H9 (cell line): ENCODE measurements around the gene PFN1. TPM values are rescaled to one million over a fixed set of nuclear protein-coding genes. Genes with fewer than 3 reads are reported as not detected.
"Not testable (repeated sequence)": the region's sequence is repeated elsewhere in the genome, so short reads cannot be mapped to it uniquely, and the experiment has no call there.

Experiments
- DNase-seq: peaks from one replicate; pipeline ENCODE4 v3.0.0-alpha.2; 2017
- H2AFZ ChIP-seq: one replicate; pipeline ENCODE4 v1.6.1; 2013; ENCODE audit warnings: mild to moderate bottlenecking, low read length, control low read depth, moderate library complexity
- H2AK5ac ChIP-seq: 2 replicates; pipeline ENCODE4 v1.6.1; 2013; ENCODE audit warnings: low read length, control low read depth, mixed read lengths; ENCODE audit not compliant: insufficient read length
- H2BK120ac ChIP-seq: one replicate; pipeline ENCODE4 v1.6.1; 2013; ENCODE audit warnings: low read depth, mild to moderate bottlenecking, low read length, control low read depth, inconsistent platforms; ENCODE audit not compliant: poor library complexity, severe bottlenecking
- H2BK12ac ChIP-seq: 2 replicates; pipeline ENCODE4 v1.6.1; 2013; ENCODE audit warnings: low read length, control low read depth, mixed read lengths, low read depth; ENCODE audit not compliant: insufficient read length
- H2BK15ac ChIP-seq: 2 replicates; pipeline ENCODE4 v1.6.1; 2013; ENCODE audit warnings: low read depth, low read length, control low read depth
- H2BK20ac ChIP-seq: one replicate; pipeline ENCODE4 v1.6.1; 2013; ENCODE audit warnings: low read depth, mild to moderate bottlenecking, low read length, control low read depth, inconsistent platforms; ENCODE audit not compliant: poor library complexity, severe bottlenecking
- H2BK5ac ChIP-seq: 2 replicates; pipeline ENCODE4 v1.6.1; 2013; ENCODE audit warnings: low read length, control low read depth, mixed read lengths; ENCODE audit not compliant: insufficient read length
- H3K14ac ChIP-seq: 2 replicates; pipeline ENCODE4 v1.6.1; 2013; ENCODE audit warnings: low read length, control low read depth; ENCODE audit not compliant: insufficient read depth
- H3K18ac ChIP-seq: 2 replicates; pipeline ENCODE4 v1.6.1; 2013; ENCODE audit warnings: low read depth, mild to moderate bottlenecking, mixed read lengths, low read length, control low read depth; ENCODE audit not compliant: insufficient read length
- H3K23ac ChIP-seq: 2 replicates; pipeline ENCODE4 v1.6.1; 2013; ENCODE audit warnings: low read length, control low read depth, mixed read lengths, low read depth; ENCODE audit not compliant: insufficient read length
- H3K23me2 ChIP-seq: 2 replicates; pipeline ENCODE4 v1.6.1; 2013; ENCODE audit warnings: low read depth, mild to moderate bottlenecking, mixed read lengths, low read length, control low read depth; ENCODE audit not compliant: insufficient read length, poor library complexity, severe bottlenecking
- H3K27ac ChIP-seq: 2 replicates; pipeline ENCODE4 v1.5.1; 2013; ENCODE audit warnings: low read length, control low read depth, mixed read lengths, low read depth; ENCODE audit not compliant: insufficient read length
- H3K27me3 ChIP-seq: 2 replicates; pipeline ENCODE4 v1.6.1; 2013; ENCODE audit warnings: low read length, control low read depth, inconsistent platforms; ENCODE audit not compliant: insufficient read depth
- H3K4ac ChIP-seq: 2 replicates; pipeline ENCODE4 v1.6.1; 2013; ENCODE audit warnings: low read depth, mild to moderate bottlenecking, control low read depth, inconsistent platforms, low read length, moderate library complexity
- H3K4me1 ChIP-seq: 2 replicates; pipeline ENCODE4 v1.6.1; 2013; ENCODE audit warnings: low read length, control low read depth, inconsistent platforms; ENCODE audit not compliant: insufficient read depth
- H3K4me2 ChIP-seq: 2 replicates; pipeline ENCODE4 v1.6.1; 2013; ENCODE audit warnings: low read length, control low read depth, mixed read lengths; ENCODE audit not compliant: insufficient read length, insufficient read depth
- H3K56ac ChIP-seq: 2 replicates; pipeline ENCODE4 v1.6.1; 2013; ENCODE audit warnings: low read depth, mild to moderate bottlenecking, mixed read lengths, low read length, control low read depth; ENCODE audit not compliant: insufficient read length
- H3K79me1 ChIP-seq: 2 replicates; pipeline ENCODE4 v1.6.1; 2013; ENCODE audit warnings: low read depth, mild to moderate bottlenecking, moderate library complexity, low read length, control low read depth, inconsistent platforms; ENCODE audit not compliant: insufficient read depth, poor library complexity, severe bottlenecking
- H3K79me2 ChIP-seq: 2 replicates; pipeline ENCODE4 v1.6.1; 2013; ENCODE audit warnings: low read length, control low read depth, inconsistent platforms; ENCODE audit not compliant: insufficient read depth
- H3K9ac ChIP-seq: 2 replicates; pipeline ENCODE4 v1.6.1; 2013; ENCODE audit warnings: low read length, control low read depth, mixed read lengths; ENCODE audit not compliant: insufficient read length; ENCODE audit errors: extremely low read depth
- H3K9me3 ChIP-seq: one replicate; pipeline ENCODE4 v1.6.1; 2013; ENCODE audit warnings: low read depth, low read length, inconsistent platforms; ENCODE audit not compliant: control insufficient read depth
- H3T11ph ChIP-seq: one replicate; pipeline ENCODE4 v1.6.1; 2013; ENCODE audit warnings: mild to moderate bottlenecking, low read length, control low read depth, inconsistent platforms
- H4K20me1 ChIP-seq: one replicate; pipeline ENCODE4 v1.6.1; 2013; ENCODE audit not compliant: control insufficient read depth, insufficient read length, insufficient read depth
- H4K5ac ChIP-seq: 2 replicates; pipeline ENCODE4 v1.6.1; 2013; ENCODE audit warnings: low read depth, mild to moderate bottlenecking, mixed read lengths, low read length, control low read depth; ENCODE audit not compliant: insufficient read length
- H4K8ac ChIP-seq: replicated peaks from 2 replicates; pipeline ENCODE4 v1.6.1; 2013; ENCODE audit warnings: low read length, control low read depth, mixed read lengths, low read depth; ENCODE audit not compliant: insufficient read length
- H4K91ac ChIP-seq: 2 replicates; pipeline ENCODE4 v1.6.1; 2013; ENCODE audit warnings: low read depth, mild to moderate bottlenecking, moderate library complexity, mixed read lengths, low read length, control low read depth; ENCODE audit not compliant: insufficient read length
- H3K27ac Mint-ChIP-seq, 3 experiments: 2 replicates in 2 of 3; 3 replicates in 1 of 3; pipeline ENCODE4 v1.8.0; 2020 to 2021; ENCODE audit warnings: mixed read lengths in 3 of 3, mild to moderate bottlenecking in 1 of 3, moderate library complexity in 1 of 3
- H3K27me3 Mint-ChIP-seq: 2 replicates; pipeline ENCODE4 v1.8.0; 2021; ENCODE audit warnings: low read depth, mild to moderate bottlenecking, moderate library complexity, mixed read lengths
- H3K36me3 Mint-ChIP-seq, 3 experiments: 2 replicates in 2 of 3; 3 replicates in 1 of 3; pipeline ENCODE4 v1.8.0; 2020 to 2021; ENCODE audit warnings: low read depth in 3 of 3, mixed read lengths in 3 of 3; ENCODE audit not compliant: insufficient read depth in 1 of 3
- H3K4me1 Mint-ChIP-seq, 2 experiments: 2 replicates each; pipeline ENCODE4 v1.8.0; 2020; ENCODE audit warnings: mixed read lengths in 2 of 2
- H3K4me3 Mint-ChIP-seq, 2 experiments: 2 replicates in 1 of 2; 3 replicates in 1 of 2; pipeline ENCODE4 v1.8.0; 2020 to 2021; ENCODE audit warnings: mild to moderate bottlenecking in 2 of 2, mixed read lengths in 2 of 2, moderate library complexity in 1 of 2
- H3K9me3 Mint-ChIP-seq, 2 experiments: 2 replicates in 1 of 2; 3 replicates in 1 of 2; pipeline ENCODE4 v1.8.0; 2020; ENCODE audit warnings: mild to moderate bottlenecking in 2 of 2, mixed read lengths in 2 of 2, moderate library complexity in 1 of 2
- WGBS: extraction: QIAGEN DNeasy Blood & Tissue Kit; methylation state at CpG from one replicate; pipeline ENCODE4 v1.1.7; 2013; ENCODE audit warnings: missing lambda C conversion rate, low lambda C conversion rate, mixed read lengths; ENCODE audit not compliant: insufficient read length; ENCODE audit errors: extremely low coverage; 5-methylcytosine and 5-hydroxymethylcytosine counted together
- total RNA-seq: library from RNA; stranded (reverse); gene quantifications from 2 replicates; pipeline ENCODE4 v1.2.1, GENCODE V29; 2021
- TF ChIP-seq, protein P1 (sequence below): fragments of 200-600 bp; sonication (generic); conservative IDR thresholded peaks from 3 replicates; pipeline ENCODE4 v1.8.0; 2021; ENCODE audit warnings: antibody characterized with exemption, mild to moderate bottlenecking

PFN1 gene
- total RNA-seq, 1 experiment from 2014 or later, result 1,149 TPM

DNA sequence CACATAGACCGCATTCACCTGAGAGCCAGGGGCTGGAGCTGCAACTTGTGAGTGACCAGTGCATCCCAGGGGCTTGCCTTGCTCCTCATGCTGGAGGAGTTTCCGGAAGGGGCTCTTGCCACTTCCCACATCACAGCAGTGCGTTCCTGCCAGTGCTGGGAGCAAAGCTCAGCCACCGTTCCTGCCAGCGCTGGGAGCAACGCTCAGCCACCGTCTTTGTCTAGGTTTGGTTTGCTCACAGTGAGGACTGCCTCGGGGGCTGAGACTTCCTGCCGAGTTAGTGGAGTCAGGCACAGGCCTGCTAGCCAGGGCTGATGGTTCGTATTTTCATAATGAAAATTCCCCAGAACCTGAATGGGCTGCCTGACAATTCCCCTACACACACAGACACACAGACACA is 40.0 kb downstream of the PFN1 start:
- TF ChIP-seq, protein P1, sequence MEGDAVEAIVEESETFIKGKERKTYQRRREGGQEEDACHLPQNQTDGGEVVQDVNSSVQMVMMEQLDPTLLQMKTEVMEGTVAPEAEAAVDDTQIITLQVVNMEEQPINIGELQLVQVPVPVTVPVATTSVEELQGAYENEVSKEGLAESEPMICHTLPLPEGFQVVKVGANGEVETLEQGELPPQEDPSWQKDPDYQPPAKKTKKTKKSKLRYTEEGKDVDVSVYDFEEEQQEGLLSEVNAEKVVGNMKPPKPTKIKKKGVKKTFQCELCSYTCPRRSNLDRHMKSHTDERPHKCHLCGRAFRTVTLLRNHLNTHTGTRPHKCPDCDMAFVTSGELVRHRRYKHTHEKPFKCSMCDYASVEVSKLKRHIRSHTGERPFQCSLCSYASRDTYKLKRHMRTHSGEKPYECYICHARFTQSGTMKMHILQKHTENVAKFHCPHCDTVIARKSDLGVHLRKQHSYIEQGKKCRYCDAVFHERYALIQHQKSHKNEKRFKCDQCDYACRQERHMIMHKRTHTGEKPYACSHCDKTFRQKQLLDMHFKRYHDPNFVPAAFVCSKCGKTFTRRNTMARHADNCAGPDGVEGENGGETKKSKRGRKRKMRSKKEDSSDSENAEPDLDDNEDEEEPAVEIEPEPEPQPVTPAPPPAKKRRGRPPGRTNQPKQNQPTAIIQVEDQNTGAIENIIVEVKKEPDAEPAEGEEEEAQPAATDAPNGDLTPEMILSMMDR, result no peak

DNA sequence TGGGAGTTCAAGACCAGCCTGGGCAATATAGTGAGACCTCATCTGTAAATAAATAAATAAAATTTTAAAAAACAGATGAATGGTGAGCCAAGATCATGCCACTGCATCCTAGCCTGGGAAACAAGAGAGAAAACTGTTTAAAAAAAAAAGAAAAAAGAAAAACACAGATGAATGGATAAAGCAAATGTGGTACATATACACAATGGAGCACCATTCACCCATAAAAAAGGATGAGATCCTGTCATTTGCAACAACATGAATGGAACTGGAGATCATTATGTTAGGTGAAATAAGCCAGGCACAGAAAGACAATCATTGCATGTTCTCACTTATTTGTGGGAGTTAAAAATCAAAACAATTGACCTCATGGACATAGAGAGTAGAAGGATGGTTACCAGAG is 41.7 kb downstream of the PFN1 start:
- H3K4ac ChIP-seq, H3K14ac ChIP-seq, H4K20me1 ChIP-seq, H3K4me3 Mint-ChIP-seq, H2BK120ac ChIP-seq, H2AFZ ChIP-seq, H2BK5ac ChIP-seq, H4K91ac ChIP-seq, DNase-seq, H3K4me2 ChIP-seq, H2BK15ac ChIP-seq, H3K56ac ChIP-seq, H4K8ac ChIP-seq, H3K23me2 ChIP-seq, H3K79me1 ChIP-seq, H3K9me3 ChIP-seq, H3K9me3 Mint-ChIP-seq, H3K27ac ChIP-seq, H3K79me2 ChIP-seq, H3K23ac ChIP-seq, H2AK5ac ChIP-seq, H2BK12ac ChIP-seq, H4K5ac ChIP-seq, H3T11ph ChIP-seq, H3K27me3 ChIP-seq, H3K9ac ChIP-seq, H3K18ac ChIP-seq, H3K27ac Mint-ChIP-seq, H3K4me1 ChIP-seq, H3K36me3 Mint-ChIP-seq, H2BK20ac ChIP-seq: not testable (repeated sequence)
- peaks cover 14% of the 10 kb centered on the region in 2 experiments for H3K4me1 Mint-ChIP-seq
- H3K27me3 Mint-ChIP-seq, result peaks cover 16% of the 10 kb centered on the region

More for the DNA sequence above, 40.0 kb downstream of the PFN1 start:
- Histone ChIP-seq H3K56ac (no peak overlapping the region), H3K23ac (no peak overlapping the region), H3K79me1 (no peaks in the 10 kb centered on the region), H2BK20ac (no peak overlapping the region), H4K8ac (no peak overlapping the region), H2BK12ac (no peak overlapping the region), H3K4me2 (no peak overlapping the region), H3K4me1 (peaks cover 1% of the 10 kb centered on the region; the same call in 1 of the 2 replicates), H2AFZ (no peak overlapping the region), H3K14ac (no peak overlapping the region), H2BK120ac (no peak overlapping the region), H3T11ph (no peak overlapping the region), H2BK5ac (no peak overlapping the region), H2BK15ac (no peak overlapping the region), H3K9ac (no peak overlapping the region), H4K91ac (no peak overlapping the region), H3K9me3 (no peaks in the 10 kb centered on the region), H2AK5ac (no peak overlapping the region), H3K79me2 (no peaks in the 10 kb centered on the region), H3K18ac (no peak overlapping the region), H3K27me3 (no peaks in the 10 kb centered on the region), H4K20me1 (no peaks in the 10 kb centered on the region), H3K23me2 (no peaks in the 10 kb centered on the region), H3K4ac (no peak overlapping the region), H3K27ac (no peak overlapping the region), H4K5ac (no peak overlapping the region)
- DNase-seq, result peak; percentile 84
- Mint-ChIP-seq H3K4me3 (no peak overlapping the region), H3K36me3 (no peaks in the 10 kb centered on the region), H3K9me3 (no peaks in the 10 kb centered on the region), H3K4me1 (peaks cover 9 to 12% of the 10 kb centered on the region in 2 experiments), H3K27me3 (peaks cover 16% of the 10 kb centered on the region), H3K27ac (no peak overlapping the region)
- no CpG with 5 or more reads among the region's 10 CpGs for WGBS
